Astrocyte (in vitro differentiated cells and primary cell): ENCODE measurements around the gene GOSR1. TPM values are rescaled to one million over a fixed set of nuclear protein-coding genes. Genes with fewer than 3 reads are reported as not detected.

Experiments used
- DNase-seq: peaks from one replicate; pipeline ENCODE4 v3.0.0-alpha.2; 2010; ENCODE audit warnings: low read depth
- FAIRE-seq: peaks from 2 replicates; lab custom pipeline; 2011; peaks lifted over from hg19 to GRCh38; lab: Jason Lieb, UNC
- H2AFZ ChIP-seq: 2 replicates; pipeline ENCODE4 v1.6.0; 2012; ENCODE audit warnings: low read depth, low read length, inconsistent platforms
- H3K27ac ChIP-seq: 2 replicates; pipeline ENCODE4 v1.5.1; 2011; ENCODE audit warnings: low read depth, low read length, inconsistent platforms
- H3K27me3 ChIP-seq: 2 replicates; pipeline ENCODE4 v1.6.0; 2011; ENCODE audit warnings: low read length, inconsistent platforms; ENCODE audit not compliant: insufficient read depth
- H3K36me3 ChIP-seq: 2 replicates; pipeline ENCODE4 v1.5.1; 2011; ENCODE audit warnings: low read length, inconsistent platforms; ENCODE audit not compliant: insufficient read depth
- H3K4me1 ChIP-seq: 2 replicates; pipeline ENCODE4 v1.5.1; 2011; ENCODE audit warnings: low read length, inconsistent platforms; ENCODE audit not compliant: insufficient read depth
- H3K4me2 ChIP-seq: 2 replicates; pipeline ENCODE4 v1.6.0; 2012; ENCODE audit warnings: low read length, inconsistent platforms
- H3K4me3 ChIP-seq: 2 replicates; pipeline ENCODE4 v1.5.1; 2011; ENCODE audit warnings: low read depth, mild to moderate bottlenecking, low read length, inconsistent platforms; ENCODE audit not compliant: insufficient read depth
- H3K79me2 ChIP-seq: 2 replicates; pipeline ENCODE4 v1.6.0; 2012; ENCODE audit warnings: mild to moderate bottlenecking, low read length, inconsistent platforms; ENCODE audit not compliant: insufficient read depth
- H3K9ac ChIP-seq: 2 replicates; pipeline ENCODE4 v1.6.0; 2012; ENCODE audit warnings: mild to moderate bottlenecking, low read length, inconsistent platforms
- H3K9me3 ChIP-seq: 2 replicates; pipeline ENCODE4 v1.5.1; 2012; ENCODE audit warnings: low read depth, mild to moderate bottlenecking, low read length, inconsistent platforms; ENCODE audit not compliant: insufficient read depth
- H4K20me1 ChIP-seq: 2 replicates; pipeline ENCODE4 v1.6.0; 2012; ENCODE audit warnings: low read length, inconsistent platforms; ENCODE audit not compliant: insufficient read depth
- H3K27ac Mint-ChIP-seq: one replicate; pipeline ENCODE4 v1.8.0; 2021; ENCODE audit warnings: mild to moderate bottlenecking, mixed read lengths; ENCODE audit not compliant: unreplicated experiment
- H3K27me3 Mint-ChIP-seq: one replicate; pipeline ENCODE4 v1.8.0; 2021; ENCODE audit warnings: low read depth, mixed read lengths; ENCODE audit not compliant: unreplicated experiment
- H3K36me3 Mint-ChIP-seq: one replicate; pipeline ENCODE4 v1.8.0; 2021; ENCODE audit warnings: low read depth, mixed read lengths; ENCODE audit not compliant: unreplicated experiment
- H3K4me1 Mint-ChIP-seq: one replicate; pipeline ENCODE4 v1.8.0; 2021; ENCODE audit warnings: low read depth, mixed read lengths; ENCODE audit not compliant: unreplicated experiment
- H3K4me3 Mint-ChIP-seq: one replicate; pipeline ENCODE4 v1.8.0; 2021; ENCODE audit warnings: mild to moderate bottlenecking, moderate library complexity, mixed read lengths; ENCODE audit not compliant: unreplicated experiment
- H3K9me3 Mint-ChIP-seq: one replicate; pipeline ENCODE4 v1.8.0; 2021; ENCODE audit warnings: mild to moderate bottlenecking, mixed read lengths; ENCODE audit not compliant: unreplicated experiment
- EZH2 ChIP-seq: IDR thresholded peaks from 2 replicates; pipeline ENCODE4 v1.6.1; 2012; ENCODE audit warnings: mild to moderate bottlenecking, low read length, inconsistent platforms; ENCODE audit not compliant: insufficient read depth
- total RNA-seq: library from RNA; stranded (reverse); gene quantifications from 2 replicates; pipeline ENCODE4 v1.2.1, GENCODE V29; 2021
- TF ChIP-seq, protein P1 (sequence below): IDR thresholded peaks from 2 replicates; pipeline ENCODE4 v1.5.1; 2011; ENCODE audit warnings: low read depth, mild to moderate bottlenecking, inconsistent platforms, low read length, moderate library complexity; ENCODE audit not compliant: insufficient read depth

The GOSR1 gene
- total RNA-seq, 1 donor from 2014 or later: 49.3 TPM

DNA sequence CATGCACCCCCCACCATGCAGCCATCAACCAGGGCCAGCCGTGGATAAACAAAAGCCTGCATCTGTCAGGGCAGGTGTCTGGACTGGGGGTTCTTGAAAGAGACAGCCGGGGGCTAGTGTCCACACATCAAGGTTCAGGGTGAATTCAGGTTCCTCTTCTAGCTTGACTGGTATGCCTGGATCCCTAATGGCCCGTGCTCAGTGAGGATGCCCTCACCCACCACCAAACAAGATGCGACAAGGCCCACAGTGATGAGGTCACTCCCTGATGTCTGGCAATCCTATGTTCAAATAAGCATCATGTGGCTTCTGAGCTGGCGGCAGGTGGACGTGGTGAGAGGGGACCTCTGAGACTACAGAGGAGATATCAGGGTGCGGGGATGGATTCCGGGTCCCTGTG is 64.6 kb downstream of the GOSR1 start:
- no peaks in the 10 kb centered on the region for H3K4me1 Mint-ChIP-seq
- FAIRE-seq: no peak

DNA sequence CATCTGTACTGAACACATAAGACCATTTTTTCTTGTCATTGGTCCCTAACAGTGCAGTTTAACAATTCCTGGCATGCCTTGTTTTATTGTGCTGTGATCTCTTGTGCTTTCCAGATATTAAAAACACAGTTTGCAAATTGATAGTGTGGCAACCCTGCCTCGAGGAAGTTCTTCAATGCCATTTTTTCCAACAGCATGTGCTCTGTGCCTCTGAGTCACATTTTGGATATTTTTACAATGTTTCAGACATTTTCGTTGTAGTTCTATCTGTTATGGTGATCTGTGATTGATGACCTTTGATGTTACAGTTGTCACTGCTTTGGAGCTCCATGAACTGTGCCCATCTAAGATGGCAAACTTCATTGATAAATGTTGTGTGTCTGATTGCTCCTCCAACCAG is 66.2 kb downstream of the GOSR1 start:
- H3K4me1 Mint-ChIP-seq: no peaks in the 10 kb centered on the region
- H3K36me3 Mint-ChIP-seq: peaks cover 6% of the 10 kb centered on the region
- no peaks in the 10 kb centered on the region for H3K36me3 ChIP-seq
- H3K4me2 ChIP-seq: no peak overlapping the region
- peaks cover 10% of the 10 kb centered on the region for H3K27me3 Mint-ChIP-seq
- no peak for DNase-seq
- H3K4me1 ChIP-seq: no peaks in the 10 kb centered on the region
- H3K27ac Mint-ChIP-seq: no peak overlapping the region
- H2AFZ ChIP-seq: no peak overlapping the region
- H3K79me2 ChIP-seq: no peaks in the 10 kb centered on the region
- no peak overlapping the region for H3K9ac ChIP-seq
- H3K27ac ChIP-seq: no peak overlapping the region
- H3K4me3 ChIP-seq: no peak overlapping the region
- no peaks in the 10 kb centered on the region for H3K27me3 ChIP-seq
- H3K9me3 Mint-ChIP-seq: no peaks in the 10 kb centered on the region
- no peaks in the 10 kb centered on the region for H3K9me3 ChIP-seq
- H3K4me3 Mint-ChIP-seq: no peak overlapping the region
- TF ChIP-seq EZH2: no peak
- TF ChIP-seq, protein P1, sequence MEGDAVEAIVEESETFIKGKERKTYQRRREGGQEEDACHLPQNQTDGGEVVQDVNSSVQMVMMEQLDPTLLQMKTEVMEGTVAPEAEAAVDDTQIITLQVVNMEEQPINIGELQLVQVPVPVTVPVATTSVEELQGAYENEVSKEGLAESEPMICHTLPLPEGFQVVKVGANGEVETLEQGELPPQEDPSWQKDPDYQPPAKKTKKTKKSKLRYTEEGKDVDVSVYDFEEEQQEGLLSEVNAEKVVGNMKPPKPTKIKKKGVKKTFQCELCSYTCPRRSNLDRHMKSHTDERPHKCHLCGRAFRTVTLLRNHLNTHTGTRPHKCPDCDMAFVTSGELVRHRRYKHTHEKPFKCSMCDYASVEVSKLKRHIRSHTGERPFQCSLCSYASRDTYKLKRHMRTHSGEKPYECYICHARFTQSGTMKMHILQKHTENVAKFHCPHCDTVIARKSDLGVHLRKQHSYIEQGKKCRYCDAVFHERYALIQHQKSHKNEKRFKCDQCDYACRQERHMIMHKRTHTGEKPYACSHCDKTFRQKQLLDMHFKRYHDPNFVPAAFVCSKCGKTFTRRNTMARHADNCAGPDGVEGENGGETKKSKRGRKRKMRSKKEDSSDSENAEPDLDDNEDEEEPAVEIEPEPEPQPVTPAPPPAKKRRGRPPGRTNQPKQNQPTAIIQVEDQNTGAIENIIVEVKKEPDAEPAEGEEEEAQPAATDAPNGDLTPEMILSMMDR: no peak
- no peaks in the 10 kb centered on the region for H4K20me1 ChIP-seq
- no peak for FAIRE-seq

More for the DNA sequence above, 64.6 kb downstream of the GOSR1 start:
- H2AFZ ChIP-seq: no peak overlapping the region
- H3K27me3 ChIP-seq: no peaks in the 10 kb centered on the region
- no peak overlapping the region for H3K4me3 ChIP-seq
- TF ChIP-seq, protein P1: no peak
- no peak for TF ChIP-seq EZH2
- no peaks in the 10 kb centered on the region for H3K4me1 ChIP-seq
- peaks cover 2% of the 10 kb centered on the region for H3K36me3 Mint-ChIP-seq
- no peak overlapping the region for H3K27ac ChIP-seq
- DNase-seq: no peak
- H3K4me3 Mint-ChIP-seq: no peak overlapping the region
- no peaks in the 10 kb centered on the region for H4K20me1 ChIP-seq
- no peaks in the 10 kb centered on the region for H3K9me3 Mint-ChIP-seq
- no peak overlapping the region for H3K4me2 ChIP-seq
- H3K79me2 ChIP-seq: no peaks in the 10 kb centered on the region
- H3K27ac Mint-ChIP-seq: no peak overlapping the region
- H3K36me3 ChIP-seq: no peaks in the 10 kb centered on the region
- H3K9ac ChIP-seq: no peak overlapping the region
- H3K9me3 ChIP-seq: no peaks in the 10 kb centered on the region
- peaks cover 9% of the 10 kb centered on the region for H3K27me3 Mint-ChIP-seq

DNA sequence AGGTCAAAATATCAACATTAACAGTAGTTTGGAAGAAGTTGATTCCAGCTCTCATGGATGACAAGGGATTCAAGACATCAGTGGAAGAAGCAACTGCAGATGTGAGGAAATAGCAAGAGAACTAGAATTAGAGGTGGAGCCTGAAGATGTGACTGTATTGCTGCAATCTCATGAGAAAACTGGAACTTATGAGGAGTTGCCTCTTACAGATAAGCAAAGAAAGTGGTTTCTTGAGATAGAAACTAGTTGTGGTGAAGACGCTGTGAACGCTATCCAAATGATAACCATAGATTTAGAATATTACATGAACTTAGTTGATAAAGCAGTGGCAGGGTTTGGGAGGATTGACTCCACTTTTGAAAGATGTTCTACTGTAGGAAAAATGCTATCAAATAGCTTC is 67.8 kb downstream of the GOSR1 start:
- Histone ChIP-seq H4K20me1 (no peaks in the 10 kb centered on the region), H3K36me3 (no peaks in the 10 kb centered on the region), H3K9ac (no peak overlapping the region), H2AFZ (no peak overlapping the region), H3K79me2 (no peaks in the 10 kb centered on the region), H3K27me3 (no peaks in the 10 kb centered on the region), H3K4me1 (peaks cover under 1% of the 10 kb centered on the region), H3K4me3 (no peak overlapping the region), H3K4me2 (no peak overlapping the region), H3K27ac (no peak overlapping the region), H3K9me3 (no peaks in the 10 kb centered on the region)
- Mint-ChIP-seq H3K9me3 (peaks cover 4% of the 10 kb centered on the region), H3K4me3 (no peak overlapping the region), H3K27me3 (peaks cover 14% of the 10 kb centered on the region), H3K36me3 (peaks cover 9% of the 10 kb centered on the region), H3K27ac (no peak overlapping the region), H3K4me1 (no peaks in the 10 kb centered on the region)
- FAIRE-seq (no peak), DNase-seq (no peak)
- TF ChIP-seq EZH2: no peak
- TF ChIP-seq, protein P1: no peak
